Camera-type eye (tissue), 1 donor: ENCODE measurements around the gene CSTF2T. TPM values are rescaled to one million over a fixed set of nuclear protein-coding genes. Genes with fewer than 3 reads are reported as not detected.

Experiments used
- total RNA-seq: library from RNA; depleted of rRNA; stranded (reverse); fragments of >200 nt; gene quantifications from one replicate; pipeline ENCODE4 v1.2.3, GENCODE V29; 2014

Gene CSTF2T
- 36.4 TPM for total RNA-seq

DNA sequence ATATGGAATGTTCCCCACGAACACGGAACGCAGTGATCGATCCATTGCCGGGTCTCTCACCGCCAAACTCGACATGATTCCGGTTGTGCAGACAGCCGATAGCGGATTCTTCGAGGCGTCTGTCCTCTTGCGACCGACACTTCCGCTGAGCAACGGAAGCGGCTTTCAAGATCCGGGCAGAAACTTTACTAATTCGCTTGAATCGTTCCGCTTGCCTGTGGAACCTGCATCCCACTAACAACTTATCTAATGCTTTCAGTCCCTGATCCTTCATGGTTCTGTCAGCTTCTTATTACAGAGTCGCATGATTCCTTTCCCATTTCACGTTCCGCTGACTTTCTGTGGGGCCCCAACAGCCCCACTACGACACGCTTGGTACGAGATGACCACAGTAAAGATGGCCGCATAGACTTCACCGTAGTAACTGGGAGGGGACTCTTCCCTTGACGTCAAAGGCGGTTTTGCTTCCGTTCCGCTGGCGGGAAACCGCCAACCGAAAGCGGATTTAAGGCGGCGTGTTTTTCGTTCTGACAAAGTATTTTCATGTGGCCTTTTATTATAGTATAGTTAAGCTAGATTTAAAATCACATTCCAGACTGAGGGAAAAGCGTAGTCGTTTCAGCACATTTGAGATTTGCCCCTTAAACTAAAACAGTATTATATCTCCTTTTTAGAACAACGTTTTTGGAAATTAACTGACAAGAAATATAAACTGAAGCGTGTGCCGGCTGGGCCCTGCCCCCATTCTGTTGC lies at the start of gene CSTF2T:
Gene CSTF2T, minus strand, starts transcription at position 121 of the 753 bp plus-strand sequence. Its CDS starts 46 bp downstream, at position 75.

